Omental fat pad (tissue), 4 donors: ENCODE results near the gene BHLHA15. TPM values are rescaled to one million over a fixed set of nuclear protein-coding genes. Genes with fewer than 3 reads are reported as not detected.

Source experiments
- ATAC-seq: fragments of 150-250 bp; one replicate; pipeline ENCODE4 v1.9.1; 2016; ENCODE audit warnings: mild to moderate bottlenecking, moderate library complexity; ENCODE audit not compliant: low FRiP score
- DNase-seq: peaks from one replicate; pipeline ENCODE4 v3.0.0-alpha.2; 2019; ENCODE audit warnings: low spot score
- CTCF ChIP-seq, 3 donors: fragments of 450-650 bp; IDR thresholded peaks; one replicate each; pipeline ENCODE4 v1.5.1; 2016 to 2017; ENCODE audit warnings: antibody characterized with exemption in 3 of 3, mild to moderate bottlenecking in 3 of 3, moderate library complexity in 2 of 3
- total RNA-seq, 4 donors: library from RNA; depleted of rRNA; stranded (reverse); fragments of >200 nt; gene quantifications; one replicate each; pipeline ENCODE4 v1.1.0, GENCODE V29; 2016

Gene BHLHA15
- total RNA-seq, 4 donors from 2014 or later, result 1.5 to 3.5 TPM; not detected in 2

- DNase-seq (no peak), ATAC-seq (no peak)
- TF ChIP-seq CTCF (IDR thresholded peaks at IDR 0.05), result no peak
These were observed 17.1 kb upstream of the BHLHA15 start for GRCh38 chr7:98194186-98194585.

GRCh38 chr7:98194672-98195457 is 16.4 kb upstream of the BHLHA15 start:
- DNase-seq (no peak), ATAC-seq (no peak)
- no peak for TF ChIP-seq CTCF (IDR thresholded peaks at IDR 0.05)

DNA sequence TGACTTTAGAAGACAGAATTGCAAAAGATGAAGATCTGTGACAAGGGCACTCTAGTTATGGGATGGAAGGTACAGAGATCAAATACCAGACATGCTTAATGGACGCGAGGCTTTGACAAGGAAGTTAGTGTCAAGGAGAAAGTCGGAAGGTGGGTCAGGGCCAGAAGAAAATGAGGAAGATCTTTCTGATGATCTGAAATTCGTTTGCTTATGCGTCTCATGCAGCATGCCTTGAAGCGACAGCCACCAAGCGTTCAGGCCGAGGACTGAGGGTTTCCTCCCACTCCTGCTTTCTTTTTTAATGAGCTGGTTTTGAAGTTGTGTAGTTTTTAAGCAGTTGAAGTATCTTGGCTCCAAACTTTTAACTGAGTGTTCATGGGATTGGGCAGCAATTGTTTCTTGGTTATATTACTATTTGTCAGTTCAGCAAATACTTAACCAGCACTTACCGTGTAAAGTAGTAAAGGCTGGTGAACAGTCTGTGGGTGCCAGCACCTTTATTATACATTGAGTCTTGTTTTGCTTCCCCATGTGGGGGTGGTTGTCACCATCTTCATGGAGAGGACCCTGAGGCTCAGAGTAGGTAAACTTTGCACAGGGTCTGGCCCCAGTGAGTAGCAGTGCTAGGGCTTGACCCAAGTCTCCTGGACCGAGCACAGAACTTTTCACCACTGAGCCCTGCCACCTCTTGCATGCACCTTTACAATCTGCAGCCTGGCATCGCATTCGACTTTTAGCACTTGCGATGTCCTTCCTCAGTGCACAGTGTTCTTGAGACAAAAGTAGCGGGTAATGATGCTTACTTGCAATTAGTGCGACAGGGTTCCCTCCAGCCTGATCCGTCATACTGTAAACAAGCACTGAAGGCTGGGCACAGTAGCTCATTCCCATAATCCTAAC is 14.3 kb upstream of the BHLHA15 start:
- no peak for DNase-seq
- no peak for ATAC-seq
- TF ChIP-seq CTCF (IDR thresholded peaks at IDR 0.05), result no peak

- no peak for ATAC-seq
- TF ChIP-seq CTCF (IDR thresholded peaks at IDR 0.05), result no peak
- DNase-seq, result no peak
These were observed 12.1 kb upstream of the BHLHA15 start for GRCh38 chr7:98199131-98199530.

DNA sequence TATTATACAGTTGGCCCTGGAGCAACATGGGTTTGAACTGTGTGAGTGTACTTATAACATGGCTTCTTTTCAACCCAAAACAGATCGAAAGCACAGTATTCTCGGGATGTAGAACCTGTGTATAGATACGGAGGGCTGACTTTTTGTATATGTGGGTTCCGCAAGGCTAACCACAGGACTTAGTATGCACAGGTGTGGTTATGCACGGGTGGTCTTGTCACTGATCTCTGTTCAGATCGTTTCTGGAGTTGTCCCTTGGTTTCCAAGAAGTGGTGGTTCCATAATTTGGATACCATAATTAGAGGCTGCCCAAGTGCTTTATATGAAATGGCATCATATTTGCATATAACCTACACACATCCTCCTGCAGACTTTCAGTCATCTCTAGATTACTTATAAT is 10.9 kb upstream of the BHLHA15 start:
- no peak for DNase-seq
- no peak for TF ChIP-seq CTCF (IDR thresholded peaks at IDR 0.05)
- ATAC-seq, result no peak

DNA sequence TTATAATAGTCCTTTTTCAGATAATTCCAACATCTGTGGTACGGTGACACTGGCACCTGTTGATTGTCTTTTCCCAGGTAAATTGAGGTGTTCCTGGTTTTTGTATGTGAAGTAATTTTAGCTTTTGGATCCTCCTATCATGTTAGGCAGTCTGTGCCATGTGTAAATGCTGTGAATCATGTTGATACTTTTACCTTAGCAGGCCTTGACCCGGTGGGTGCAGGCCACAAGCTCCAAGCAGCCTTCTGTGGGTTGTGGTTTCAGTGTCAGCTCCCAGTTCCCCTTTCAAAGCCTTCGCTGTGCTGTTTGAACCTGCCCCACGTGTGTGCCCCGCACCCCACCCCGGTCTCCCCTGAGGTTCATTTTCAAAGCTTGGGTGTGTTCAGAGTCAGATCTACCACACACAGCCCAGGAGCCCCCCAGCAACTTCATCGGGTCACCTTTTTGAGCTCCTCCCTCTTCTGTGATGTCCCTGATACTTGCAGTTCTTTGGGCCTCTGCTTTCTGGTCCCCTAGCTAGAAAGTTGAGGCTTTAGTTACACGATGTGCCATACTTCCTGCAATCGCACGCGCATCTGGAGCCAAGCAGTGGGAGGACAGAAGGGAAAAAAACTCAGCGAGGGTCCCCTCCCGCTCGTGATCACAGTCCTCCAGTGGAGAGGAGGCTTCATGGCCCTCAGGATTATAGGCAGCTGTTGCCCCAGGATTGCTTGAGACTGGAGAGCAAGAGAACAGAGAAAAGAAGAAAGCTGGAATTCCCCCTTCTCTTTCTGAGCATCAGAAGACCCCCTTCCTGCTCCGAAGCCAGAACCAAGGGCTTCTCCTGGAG is 8.7 kb upstream of the BHLHA15 start:
- no peak for ATAC-seq
- no peak for TF ChIP-seq CTCF (IDR thresholded peaks at IDR 0.05)

More for the DNA sequence above, 8.7 kb upstream of the BHLHA15 start:
- no peak for DNase-seq
